Heart left ventricle (tissue), 16 donors: ENCODE results near the gene LHFPL2. TPM values are rescaled to one million over a fixed set of nuclear protein-coding genes. Genes with fewer than 3 reads are reported as not detected.

Experiments used
- ATAC-seq, 4 donors: fragments of 200-7000 bp; cut with Tn5 transposase; one replicate each; pipeline ENCODE4 v1.9.1; 2020 to 2022; ENCODE audit warnings: moderate library complexity in 4 of 4, mild to moderate bottlenecking in 3 of 4, moderate number of reproducible peaks in 1 of 4
- DNase-seq, 5 donors: peaks; one replicate each; pipeline ENCODE4 v3.0.0-alpha.2; 2020
- H3K27ac ChIP-seq, 12 donors: fragments of 200-600 bp; sonication (generic) in 4 of 12; one replicate each; pipeline versions ENCODE4 v1.5.0 to v1.8.0; 2016 to 2022; ENCODE audit warnings: mild to moderate bottlenecking in 2 of 12
- H3K27me3 ChIP-seq, 9 donors: fragments of 200-600 bp; sonication (generic) in 2 of 9; one replicate each; pipeline versions ENCODE4 v1.5.1 to v1.8.0; 2016 to 2022; ENCODE audit warnings: mild to moderate bottlenecking in 3 of 9
- H3K36me3 ChIP-seq, 9 donors: fragments of 200-600 bp; sonication (generic) in 2 of 9; one replicate each; pipeline versions ENCODE4 v1.5.0 to v1.8.0; 2018 to 2022; ENCODE audit warnings: mild to moderate bottlenecking in 2 of 9
- H3K4me1 ChIP-seq, 12 donors: fragments of 200-600 bp; sonication (generic) in 4 of 12; one replicate each; pipeline versions ENCODE4 v1.5.0 to v1.8.0; 2016 to 2022; ENCODE audit warnings: mild to moderate bottlenecking in 3 of 12
- H3K4me3 ChIP-seq, 12 donors: fragments of 200-600 bp; sonication (generic) in 4 of 12; one replicate each; pipeline versions ENCODE4 v1.5.0 to v1.8.0; 2017 to 2022; ENCODE audit warnings: mild to moderate bottlenecking in 9 of 12, moderate library complexity in 4 of 12
- H3K9me3 ChIP-seq, 12 donors: fragments of 200-600 bp; sonication (generic) in 4 of 12; one replicate each; pipeline versions ENCODE4 v1.5.0 to v1.8.0; 2016 to 2022; ENCODE audit warnings: mild to moderate bottlenecking in 1 of 12
- POLR2A ChIP-seq, 2 donors: fragments of 450-650 bp; IDR thresholded peaks; one replicate each; pipeline ENCODE4 v1.6.1; 2017; ENCODE audit warnings: antibody characterized with exemption in 2 of 2, mild to moderate bottlenecking in 2 of 2, moderate library complexity in 2 of 2
- WGBS, 4 donors: extraction: QIAGEN DNeasy Blood & Tissue Kit in 2 of 4; methylation state at CpG; one replicate each; pipeline versions ENCODE4 v1.1.5 to v1.1.7; 2013 to 2018; 5-methylcytosine and 5-hydroxymethylcytosine counted together
- intact Hi-C, 10 donors: fragments of 100-400 bp; cut with DNase I; formaldehyde crosslinking; loops; one replicate each; pipeline versions ENCODE4 v1.11.1 to v1.14.2; 2022
- polyA plus RNA-seq, 2 donors: library from polyadenylated mRNA; stranded (reverse); fragments of 200-250 nt; gene quantifications; one replicate each; pipeline ENCODE4 v1.2.3, GENCODE V29; 2013
- total RNA-seq, 9 donors: library from RNA; depleted of rRNA in 2 of 9; stranded (reverse); fragments of >200 nt in 2 of 9; fragmentation: NEBNext Ultra II Directional in 3 of 9; extraction: Animal tissue kit (Norgen Biotek cat#: 25700) in 3 of 9; gene quantifications; one replicate each; pipeline versions ENCODE4 v1.1.0 to v1.2.4, GENCODE V29; 2016 to 2023
- TF ChIP-seq, protein P1 (sequence below), 12 donors: fragments of 200-600 bp; sonication (generic) in 4 of 12; IDR thresholded peaks; one replicate each; pipeline versions ENCODE4 v1.5.0 to v1.8.0; 2018 to 2022; ENCODE audit warnings: antibody characterized with exemption in 12 of 12, mild to moderate bottlenecking in 5 of 12
- donor health status: ischemic (EF 13 %, LVEDD 7.1; RV severe dilation, severe dysfunction).
- donor health status: healthy with polysubstance abuse.
- donor health status: DM: no; HTN: yes; CAD: no.
- donor health status: DM: no; HTN: no; CAD: no.
- donor health status: ischemic (EF 25% LVEDD 6.9; RV normal size, moderate dysfunction).
- donor health status: ischemic (EF 25% LVEDD 5.7; RV mildly dilated, moderate dysfunction).
- donor health status: healthy.
- donor health status: DM: yes; HTN: yes; CAD: no.
- donor health status: ischemic (EF 35%, LVEDD 5.7; RV mildly dilated, moderate dysfunction).
- donor health status: nonischemic (EF 11% LVEDD 7.7; RV severe dilation, severe dysfunction).
- donor health status: DM: yes; HTN: yes; CAD: no.
- donor health status: PGD.
- donor health status: ischemic (EF 29% LVEDD 5.4; RV normal size, mild dysfunction).
- donor health status: nonischemic (EF 23%, LVEDD 6.1; RV moderate dilation, normal function).

The LHFPL2 gene
- total and polyA plus RNA-seq, 11 donors: 1.8 to 35.6 (median 10.1) TPM

DNA sequence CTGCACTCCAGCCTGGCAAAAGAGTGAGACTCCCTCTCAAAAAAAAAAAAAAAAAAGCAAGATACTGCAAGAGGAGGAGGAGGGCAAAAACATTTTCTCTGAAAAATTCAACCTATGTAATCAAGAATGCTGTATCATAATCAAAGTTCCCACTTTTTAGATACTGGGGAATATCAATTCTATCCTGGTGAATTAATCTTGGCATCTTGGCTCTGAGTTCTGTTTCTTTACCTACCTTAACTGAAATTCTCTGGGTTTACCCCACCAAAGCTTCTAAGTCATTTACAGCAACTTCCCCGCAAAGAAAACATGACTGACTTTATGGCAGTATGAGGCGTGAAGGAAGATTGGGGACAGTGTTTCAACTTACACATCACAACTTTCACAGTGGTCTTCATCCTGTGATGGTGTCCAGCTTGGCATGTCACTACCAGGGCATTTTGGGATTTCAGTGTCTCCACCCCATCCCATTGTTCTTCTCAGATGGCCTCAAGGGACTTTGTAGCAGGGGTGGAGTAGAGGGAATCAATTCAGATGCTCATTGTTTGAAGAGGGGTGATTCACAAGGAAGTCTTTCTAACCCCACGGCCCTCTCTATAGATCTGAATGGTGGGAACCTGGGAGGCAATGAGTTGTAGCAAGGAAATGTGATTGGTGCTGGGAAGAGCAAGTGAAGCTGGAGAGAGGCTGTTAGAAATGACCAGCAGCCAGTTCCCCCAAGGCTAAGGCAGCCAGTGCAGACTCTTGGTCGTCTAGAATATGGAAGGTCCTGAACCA is 157.7 kb downstream of the LHFPL2 start:
- intact Hi-C loops: no loop called here
- ATAC-seq (peak in 3 of 4 donors; percentile 19 to 32 (median 31)), DNase-seq (no peak)
- peaks cover 0 to 33% (median 14%) of the 10 kb centered on the region in 12 donors for H3K4me1 ChIP-seq
- no peaks in the 10 kb centered on the region for H3K9me3 ChIP-seq
- WGBS, 4 donors: 81 to 90% (median 86%) methylated on average over 4 of the region's 4 CpGs
- H3K27me3 ChIP-seq: no peaks in the 10 kb centered on the region
- H3K27ac ChIP-seq: no peak overlapping the region
- H3K4me3 ChIP-seq: no peak overlapping the region
- peaks cover 0 to 32% (median 13%) of the 10 kb centered on the region in 9 donors for H3K36me3 ChIP-seq
- TF ChIP-seq, protein P1, sequence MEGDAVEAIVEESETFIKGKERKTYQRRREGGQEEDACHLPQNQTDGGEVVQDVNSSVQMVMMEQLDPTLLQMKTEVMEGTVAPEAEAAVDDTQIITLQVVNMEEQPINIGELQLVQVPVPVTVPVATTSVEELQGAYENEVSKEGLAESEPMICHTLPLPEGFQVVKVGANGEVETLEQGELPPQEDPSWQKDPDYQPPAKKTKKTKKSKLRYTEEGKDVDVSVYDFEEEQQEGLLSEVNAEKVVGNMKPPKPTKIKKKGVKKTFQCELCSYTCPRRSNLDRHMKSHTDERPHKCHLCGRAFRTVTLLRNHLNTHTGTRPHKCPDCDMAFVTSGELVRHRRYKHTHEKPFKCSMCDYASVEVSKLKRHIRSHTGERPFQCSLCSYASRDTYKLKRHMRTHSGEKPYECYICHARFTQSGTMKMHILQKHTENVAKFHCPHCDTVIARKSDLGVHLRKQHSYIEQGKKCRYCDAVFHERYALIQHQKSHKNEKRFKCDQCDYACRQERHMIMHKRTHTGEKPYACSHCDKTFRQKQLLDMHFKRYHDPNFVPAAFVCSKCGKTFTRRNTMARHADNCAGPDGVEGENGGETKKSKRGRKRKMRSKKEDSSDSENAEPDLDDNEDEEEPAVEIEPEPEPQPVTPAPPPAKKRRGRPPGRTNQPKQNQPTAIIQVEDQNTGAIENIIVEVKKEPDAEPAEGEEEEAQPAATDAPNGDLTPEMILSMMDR (IDR thresholded peaks at IDR 0.05): no peak
- TF ChIP-seq POLR2A (IDR thresholded peaks at IDR 0.05): no peak

DNA sequence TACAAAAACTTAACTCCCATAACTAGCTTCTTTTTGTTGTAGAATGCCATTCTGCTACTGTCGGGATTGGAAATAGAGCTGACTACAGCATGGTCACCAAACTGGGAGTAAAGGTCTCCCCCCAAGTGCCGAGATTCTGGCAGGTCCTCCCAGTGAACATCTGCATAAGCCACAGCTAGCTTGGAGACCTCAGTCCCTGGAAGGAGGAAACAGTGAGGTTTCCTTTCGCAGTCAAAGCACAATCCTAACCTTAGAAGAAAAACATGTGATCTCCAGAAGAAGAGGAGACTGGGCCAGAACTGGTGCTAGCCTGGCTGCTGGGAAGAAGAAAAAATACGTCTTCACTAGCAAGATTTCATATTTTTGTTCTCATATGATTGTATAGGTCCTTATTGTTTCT is 160.7 kb downstream of the LHFPL2 start:
- Histone ChIP-seq H3K36me3 (peaks cover 0 to 28% (median 13%) of the 10 kb centered on the region in 9 donors), H3K4me1 (peaks cover 0 to 58% (median 15%) of the 10 kb centered on the region in 12 donors), H3K27me3 (no peaks in the 10 kb centered on the region), H3K4me3 (no peak overlapping the region), H3K9me3 (no peaks in the 10 kb centered on the region), H3K27ac (peak overlapping the region in 2 of 12 donors; percentile 10 to 22)
- DNase-seq: no peak
- 66 to 85% (median 70%) methylated on average over 4 of the region's 4 CpGs for WGBS, 4 donors
- no peak for TF ChIP-seq POLR2A (IDR thresholded peaks at IDR 0.05)
- TF ChIP-seq, protein P1 (IDR thresholded peaks at IDR 0.05): no peak
- intact Hi-C loops: no loop called here
- ATAC-seq: no peak

- peak in 1 of 4 donors; percentile 63 for ATAC-seq
Observed at GRCh38 chr5:78486218-78486617, 162.4 kb downstream of the LHFPL2 start.

More at GRCh38 chr5:78486218-78486617, 162.4 kb downstream of the LHFPL2 start:
- TF ChIP-seq, protein P1 (IDR thresholded peaks at IDR 0.05): no peak
- Histone ChIP-seq H3K9me3 (no peaks in the 10 kb centered on the region), H3K36me3 (peaks cover 0 to 38% (median 24%) of the 10 kb centered on the region in 9 donors), H3K27me3 (no peaks in the 10 kb centered on the region), H3K4me1 (peaks cover 0 to 58% (median 15%) of the 10 kb centered on the region in 12 donors), H3K4me3 (no peak overlapping the region), H3K27ac (peak overlapping the region in 2 of 12 donors; percentile 1 to 31)
- WGBS, 4 donors: 71 to 80% (median 74%) methylated on average over 2 of the region's 2 CpGs
- intact Hi-C loops: no loop called here
- no peak for DNase-seq
